Right cardiac atrium (tissue), 5 donors: ENCODE results near the gene SGCB. TPM values are rescaled to one million over a fixed set of nuclear protein-coding genes. Genes with fewer than 3 reads are reported as not detected.

Source experiments
- ATAC-seq, 2 donors: fragments of 200-7000 bp; cut with Tn5 transposase; one replicate each; pipeline versions ENCODE4 v1.8.0 to v1.9.1; 2020; ENCODE audit warnings: moderate library complexity in 2 of 2, mild to moderate bottlenecking in 1 of 2
- DNase-seq, 3 donors: peaks; one replicate each; pipeline ENCODE4 v3.0.0-alpha.2; 2020
- H3K27ac ChIP-seq: one replicate; pipeline ENCODE4 v1.5.1; 2013; ENCODE audit warnings: mild to moderate bottlenecking, low read length, control low read depth, moderate library complexity
- H3K27me3 ChIP-seq: one replicate; pipeline ENCODE4 v1.6.1; 2013; ENCODE audit not compliant: control insufficient read depth, insufficient read depth
- H3K4me1 ChIP-seq: one replicate; pipeline ENCODE4 v1.6.1; 2013; ENCODE audit warnings: low read length; ENCODE audit not compliant: control insufficient read depth, insufficient read depth
- H3K4me3 ChIP-seq: one replicate; pipeline ENCODE4 v1.5.1; 2013; ENCODE audit warnings: low read length, control low read depth
- H3K9me3 ChIP-seq: one replicate; pipeline ENCODE4 v1.6.1; 2013; ENCODE audit warnings: low read length; ENCODE audit not compliant: control insufficient read depth
- WGBS: extraction: QIAGEN DNeasy Blood & Tissue Kit; methylation state at CpG from one replicate; pipeline ENCODE4 v1.1.7; 2013; 5-methylcytosine and 5-hydroxymethylcytosine counted together
- intact Hi-C, 4 donors: fragments of 100-400 bp; cut with DNase I; formaldehyde crosslinking; loops; one replicate each; pipeline versions ENCODE4 v1.11.0 to v1.14.0; 2022 to 2023
- polyA plus RNA-seq: library from polyadenylated mRNA; stranded (reverse); fragments of 200-250 nt; gene quantifications from one replicate; pipeline ENCODE4 v1.2.3, GENCODE V29; 2013
- total RNA-seq, 4 donors: library from RNA; stranded (reverse); fragmentation: NEBNext Ultra II Directional; extraction: Animal tissue kit (Norgen Biotek cat#: 25700); gene quantifications; one replicate each; pipeline ENCODE4 v1.2.1, GENCODE V29; 2021
- donor health status: healthy with polysubstance abuse.
- donor health status: DM: no; HTN: yes; CAD: no.
- donor health status: DM: no; HTN: no; CAD: no.
- donor health status: DM: no; HTN: yes; CAD: no; lungs with severe emphysema.
- donor health status: DM: yes; HTN: yes; CAD: no.

The SGCB gene
- total and polyA plus RNA-seq, 5 donors: 34.6 to 107 (median 96.7) TPM

- H3K27me3 ChIP-seq: no peaks in the 10 kb centered on the region
- H3K27ac ChIP-seq: no peak overlapping the region
- intact Hi-C loops: no loop called here
- DNase-seq: no peak
- H3K4me1 ChIP-seq: peaks cover 2% of the 10 kb centered on the region
- WGBS: 96% methylated on average over 5 of the region's 5 CpGs
- H3K9me3 ChIP-seq: no peaks in the 10 kb centered on the region
- ATAC-seq: no peak
- H3K4me3 ChIP-seq: no peak overlapping the region
Observed at GRCh38 chr4:51999250-51999649, 38.8 kb downstream of the SGCB start.

- intact Hi-C loops: no loop called here
- ATAC-seq (no peak), DNase-seq (no peak)
- H3K4me3 ChIP-seq: no peak overlapping the region
- no peak overlapping the region for H3K27ac ChIP-seq
- no peaks in the 10 kb centered on the region for H3K27me3 ChIP-seq
- H3K9me3 ChIP-seq: no peaks in the 10 kb centered on the region
- H3K4me1 ChIP-seq: peaks cover 2% of the 10 kb centered on the region
Observed at GRCh38 chr4:51998837-51999236, 39.3 kb downstream of the SGCB start.

- Histone ChIP-seq H3K27ac (no peak overlapping the region), H3K9me3 (no peaks in the 10 kb centered on the region), H3K27me3 (no peaks in the 10 kb centered on the region), H3K4me1 (peaks cover 2% of the 10 kb centered on the region), H3K4me3 (no peak overlapping the region)
- DNase-seq (no peak), ATAC-seq (no peak)
- intact Hi-C loops: no loop called here
Observed at GRCh38 chr4:51997647-51998046, 40.5 kb downstream of the SGCB start.

- peak in 1 of 3 donors; percentile 16 for DNase-seq
- Histone ChIP-seq H3K4me3 (no peak overlapping the region), H3K27ac (no peak overlapping the region), H3K4me1 (no peaks in the 10 kb centered on the region), H3K9me3 (no peaks in the 10 kb centered on the region), H3K27me3 (no peaks in the 10 kb centered on the region)
- intact Hi-C loops: no loop called here
- ATAC-seq: peak in 1 of 2 donors; percentile 38
- 45% methylated on average over 20 of the region's 20 CpGs for WGBS
Observed at GRCh38 chr4:51995647-51996220, 42.4 kb downstream of the SGCB start.

Other genes starting within 250 kb of the SGCB start
- gene DCUN1D4, start 195.1 kb downstream of the SGCB start, total RNA-seq: 10 to 100 TPM; 53.7 to 60.6 (median 56.8) TPM
- gene DCUN1D4, start 195.1 kb downstream of the SGCB start, polyA plus RNA-seq: 15.4 TPM
- under 1 TPM; 0.29 to 0.74 (median 0.49) TPM for gene LRRC66, start 17.9 kb downstream of the SGCB start, total RNA-seq
- 0.23 TPM for gene LRRC66, start 17.9 kb downstream of the SGCB start, polyA plus RNA-seq
- 1 to 10 TPM; 2.1 to 3.1 (median 2.6) TPM for gene SPATA18, start 13.0 kb upstream of the SGCB start, total RNA-seq
- 0.52 TPM for gene SPATA18, start 13.0 kb upstream of the SGCB start, polyA plus RNA-seq